GM12878 (cell line): Measurements from ENCODE around the gene CABLES1. TPM values are rescaled to one million over a fixed set of nuclear protein-coding genes. Genes with fewer than 3 reads are reported as not detected.

Source experiments
- ATAC-seq: fragments of 200-7000 bp; cut with Tn5 transposase; 3 replicates; pipeline ENCODE4 v1.9.1; 2020; ENCODE audit warnings: mild to moderate bottlenecking, moderate library complexity
- BruUV-seq: library from RNA; stranded (reverse); fragments of 400-500 nt; replicated peaks from 2 replicates; lab custom pipeline; 2021; lab: Mats Ljungman, UMichigan
- CTCF ChIA-PET: fragments of 300-600 bp; sonication (Branson Sonifier 250); formaldehyde crosslinking; extraction: SDS; loops from one replicate; lab custom pipeline; 2021; ENCODE audit warnings: inconsistent platforms; lab: Yijun Ruan, JAX
- POLR2A ChIA-PET: fragments of 350-600 bp; formaldehyde crosslinking; extraction: SDS; loops from one replicate; lab custom pipeline; 2021; ENCODE audit warnings: inconsistent platforms; lab: Charles Lee
- RAD21 ChIA-PET: fragments of 300-600 bp; sonication (Branson Sonifier 250); formaldehyde crosslinking; loops from one replicate; lab custom pipeline; 2023; ENCODE audit warnings: antibody characterized with exemption; ENCODE audit not compliant: unreplicated experiment; lab: Charles Lee
- SMC1A ChIA-PET: fragments of 300-600 bp; sonication (Branson Sonifier 250); formaldehyde crosslinking; loops from one replicate; lab custom pipeline; 2023; ENCODE audit not compliant: unreplicated experiment, uncharacterized antibody; lab: Charles Lee
- DNase-seq: peaks from one replicate; pipeline ENCODE4 v3.0.0-alpha.2; 2011; ENCODE audit warnings: low read depth, low spot score
- FAIRE-seq: peaks from 3 replicates; lab custom pipeline; 2011; peaks lifted over from hg19 to GRCh38; lab: Jason Lieb, UNC
- H2AFZ ChIP-seq: 2 replicates; pipeline ENCODE4 v1.6.0; 2011; ENCODE audit warnings: low read depth, low read length, control low read depth; ENCODE audit not compliant: control insufficient read depth
- H3K27ac ChIP-seq: 2 replicates; pipeline ENCODE4 v1.5.1; 2011; ENCODE audit warnings: control low read depth; ENCODE audit not compliant: control insufficient read depth, insufficient read depth
- H3K27me3 ChIP-seq, 2 experiments: replicated peaks in 1 of 2; 2 replicates each; pipeline versions ENCODE4 v1.6.0 to v1.6.1; 2011; ENCODE audit warnings: low read length in 1 of 2; ENCODE audit not compliant: control insufficient read depth in 2 of 2, insufficient read depth in 2 of 2
- H3K36me3 ChIP-seq, 2 experiments: 2 replicates each; pipeline ENCODE4 v1.5.1; 2011; ENCODE audit warnings: low read length in 1 of 2; ENCODE audit not compliant: control insufficient read depth in 2 of 2, insufficient read depth in 2 of 2
- H3K4me1 ChIP-seq: 2 replicates; pipeline ENCODE4 v1.6.1; 2011; ENCODE audit warnings: mild to moderate bottlenecking, low read length, moderate library complexity, mixed read lengths; ENCODE audit not compliant: control insufficient read depth, insufficient read depth
- H3K4me2 ChIP-seq: 2 replicates; pipeline ENCODE4 v1.6.0; 2011; ENCODE audit warnings: control low read depth; ENCODE audit not compliant: control insufficient read depth, insufficient read depth
- H3K4me3 ChIP-seq: fragments of 200-600 bp; sonication (generic); 2 replicates; pipeline ENCODE4 v1.5.1; 2016
- H3K79me2 ChIP-seq: 2 replicates; pipeline ENCODE4 v1.6.0; 2011; ENCODE audit warnings: low read length; ENCODE audit not compliant: control insufficient read depth, insufficient read depth
- H3K9ac ChIP-seq: 2 replicates; pipeline ENCODE4 v1.8.0; 2011; ENCODE audit warnings: low read length, control low read depth, mixed read lengths; ENCODE audit not compliant: control insufficient read depth, insufficient read depth
- H3K9me3 ChIP-seq: replicated peaks from 3 replicates; pipeline ENCODE4 v1.5.1; 2011; ENCODE audit warnings: mild to moderate bottlenecking, low read length; ENCODE audit not compliant: control insufficient read depth, insufficient read depth
- H4K20me1 ChIP-seq: 2 replicates; pipeline ENCODE4 v1.6.0; 2011; ENCODE audit not compliant: control insufficient read depth, insufficient read depth
- EED ChIP-seq: sonication (generic); IDR thresholded peaks from 2 replicates; pipeline ENCODE4 v1.6.1; 2016; ENCODE audit warnings: antibody characterized with exemption, low read depth
- NBN ChIP-seq: fragments of 450-650 bp; IDR thresholded peaks from 2 replicates; pipeline ENCODE4 v1.6.1; 2016
- NFIC ChIP-seq: IDR thresholded peaks from 2 replicates; pipeline ENCODE4 v1.6.1; 2012; ENCODE audit warnings: low read depth, mild to moderate bottlenecking, inconsistent platforms, low read length, moderate library complexity
- POLR2AphosphoS2 ChIP-seq: IDR thresholded peaks from 2 replicates; pipeline ENCODE4 v1.6.1; 2011; ENCODE audit warnings: low read depth, mild to moderate bottlenecking, low read length, improper control_type of control experiment, moderate library complexity
- SMARCA5 ChIP-seq: fragments of 450-650 bp; IDR thresholded peaks from 2 replicates; pipeline ENCODE4 v1.6.1; 2017; ENCODE audit warnings: mild to moderate bottlenecking
- WGBS: methylation state at CpG from one replicate; pipeline ENCODE4 v1.1.6; 2016; ENCODE audit warnings: low lambda C conversion rate; ENCODE audit not compliant: insufficient replicate concordance, insufficient coverage; ENCODE audit errors: missing lambda C conversion rate; 5-methylcytosine and 5-hydroxymethylcytosine counted together
- in situ Hi-C: fragments of 300-500 bp; cut with MboI; formaldehyde crosslinking; loops from 9 replicates; pipeline ENCODE4 v1.14.3; 2018; ENCODE audit warnings: mixed read lengths
- intact Hi-C: fragments of 100-400 bp; cut with micrococcal nuclease; formaldehyde crosslinking; loops from one replicate; pipeline ENCODE4 v1.14.2; 2022; ENCODE audit not compliant: unreplicated experiment
- polyA plus RNA-seq, 11 experiments: library from polyadenylated mRNA; depleted of rRNA in 4 of 11; unstranded in 6 of 11; stranded (reverse) in 5 of 11; fragments of >200 nt; fragmentation: Nextera tagmentation in 4 of 11; fragmentation: Illumina TruSeq in 1 of 11; extraction: Ambion mirVana in 4 of 11; extraction: Trizol in 1 of 11; gene quantifications; 1 replicate in 1 of 11; 2 replicates in 10 of 11; pipeline versions ENCODE4 v1.2.1 to v1.2.3, GENCODE V29; 2011 to 2016; ENCODE audit warnings: inconsistent platforms in 2 of 11, missing spikeins in 2 of 11, low read depth in 1 of 11
- total RNA-seq, 4 experiments: library from RNA; depleted of rRNA in 3 of 4; stranded (reverse); fragments of >200 nt in 3 of 4; fragmentation: Illumina TruSeq in 1 of 4; extraction: Trizol in 1 of 4; gene quantifications; 2 replicates each; pipeline versions ENCODE4 v1.2.1 to v1.2.3, GENCODE V29; 2013 to 2021
- TF ChIP-seq, protein P1 (sequence below), 3 experiments: IDR thresholded peaks in 2 of 3; conservative IDR thresholded peaks in 1 of 3; 2 replicates each; pipeline ENCODE4 v1.5.1; 2011; ENCODE audit warnings: low read depth in 3 of 3, low read length in 3 of 3, mild to moderate bottlenecking in 3 of 3, control low read depth in 2 of 3, moderate library complexity in 2 of 3, inconsistent platforms in 1 of 3, mixed read lengths in 1 of 3; ENCODE audit not compliant: control insufficient read depth in 2 of 3, insufficient read depth in 1 of 3; ENCODE audit errors: extremely low read depth in 1 of 3
- TF ChIP-seq, protein P2 (sequence below): fragments of 450-650 bp; formaldehyde crosslinking; IDR thresholded peaks from 2 replicates; pipeline ENCODE4 v1.5.0; 2022; ENCODE audit warnings: mild to moderate bottlenecking, missing genetic modification characterization
- TF ChIP-seq, protein P3 (sequence below): fragments of 450-650 bp; IDR thresholded peaks from 2 replicates; pipeline ENCODE4 v1.6.1; 2016; ENCODE audit warnings: mild to moderate bottlenecking

Gene CABLES1
- total and polyA plus RNA-seq, 10 of the 15 experiments (the other 5 are each of a cell fraction or from before 2014, with no cell fraction given), result 2.9 to 27.2 (median 8.2) TPM

DNA sequence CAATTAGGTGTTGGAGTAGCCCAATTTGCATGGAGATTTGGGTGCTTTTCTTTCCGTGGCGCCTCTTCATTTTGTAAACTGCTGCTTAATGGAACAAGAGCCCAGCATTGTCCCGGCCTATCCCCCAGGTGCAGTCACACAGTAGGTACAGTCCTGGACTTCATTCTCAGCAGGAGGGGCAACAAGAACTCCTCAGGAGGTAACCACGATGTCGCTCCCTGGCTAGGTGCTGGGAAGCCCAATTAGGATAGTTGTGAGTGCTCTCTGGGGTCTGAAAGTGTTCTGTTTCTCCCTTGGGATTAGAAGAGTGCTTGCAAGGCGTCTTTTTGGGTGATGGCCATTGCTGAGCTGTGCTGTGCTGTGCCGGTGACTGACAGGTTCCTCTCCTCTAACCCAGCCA is 53.8 kb downstream of the CABLES1 start:
- FAIRE-seq (no peak), DNase-seq (no peak), ATAC-seq (no peak)
- Histone ChIP-seq H3K36me3 (peaks cover 14 to 24% of the 10 kb centered on the region in 2 experiments; a peak in 3 of 4 replicates), H2AFZ (no peak overlapping the region), H3K79me2 (peaks cover 6% of the 10 kb centered on the region), H3K4me3 (no peak overlapping the region), H3K9ac (no peak overlapping the region), H3K27ac (no peak overlapping the region), H3K4me1 (peaks cover 7% of the 10 kb centered on the region), H3K27me3 (no peaks in the 10 kb centered on the region), H3K4me2 (no peak overlapping the region), H3K9me3 (no peaks in the 10 kb centered on the region), H4K20me1 (no peaks in the 10 kb centered on the region)
- ChIA-PET SMC1A (no interaction called here), CTCF (interaction anchor here (0.6 kb wide), 1 partner anchor 15 kb away, joined by 4 read pairs; no protein-coding TSS in a partner anchor), POLR2A (no interaction called here), RAD21 (no interaction called here)
- TF ChIP-seq, protein P1, sequence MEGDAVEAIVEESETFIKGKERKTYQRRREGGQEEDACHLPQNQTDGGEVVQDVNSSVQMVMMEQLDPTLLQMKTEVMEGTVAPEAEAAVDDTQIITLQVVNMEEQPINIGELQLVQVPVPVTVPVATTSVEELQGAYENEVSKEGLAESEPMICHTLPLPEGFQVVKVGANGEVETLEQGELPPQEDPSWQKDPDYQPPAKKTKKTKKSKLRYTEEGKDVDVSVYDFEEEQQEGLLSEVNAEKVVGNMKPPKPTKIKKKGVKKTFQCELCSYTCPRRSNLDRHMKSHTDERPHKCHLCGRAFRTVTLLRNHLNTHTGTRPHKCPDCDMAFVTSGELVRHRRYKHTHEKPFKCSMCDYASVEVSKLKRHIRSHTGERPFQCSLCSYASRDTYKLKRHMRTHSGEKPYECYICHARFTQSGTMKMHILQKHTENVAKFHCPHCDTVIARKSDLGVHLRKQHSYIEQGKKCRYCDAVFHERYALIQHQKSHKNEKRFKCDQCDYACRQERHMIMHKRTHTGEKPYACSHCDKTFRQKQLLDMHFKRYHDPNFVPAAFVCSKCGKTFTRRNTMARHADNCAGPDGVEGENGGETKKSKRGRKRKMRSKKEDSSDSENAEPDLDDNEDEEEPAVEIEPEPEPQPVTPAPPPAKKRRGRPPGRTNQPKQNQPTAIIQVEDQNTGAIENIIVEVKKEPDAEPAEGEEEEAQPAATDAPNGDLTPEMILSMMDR (IDR thresholded peaks at IDR 0.05 in 2 of 3, conservative IDR thresholded peaks at IDR 0.05 in 1 of 3; ENCODE audit: control insufficient read depth in 2 of 3, extremely low read depth in 1 of 3, insufficient read depth in 1 of 3, low read depth in 3 of 3, low read length in 3 of 3), result no peak
- intact Hi-C loops (no loop called here), in situ Hi-C loops (no loop called here)
- no TSS peak for BruUV-seq
- 95% methylated on average over 7 of the region's 7 CpGs for WGBS

DNA sequence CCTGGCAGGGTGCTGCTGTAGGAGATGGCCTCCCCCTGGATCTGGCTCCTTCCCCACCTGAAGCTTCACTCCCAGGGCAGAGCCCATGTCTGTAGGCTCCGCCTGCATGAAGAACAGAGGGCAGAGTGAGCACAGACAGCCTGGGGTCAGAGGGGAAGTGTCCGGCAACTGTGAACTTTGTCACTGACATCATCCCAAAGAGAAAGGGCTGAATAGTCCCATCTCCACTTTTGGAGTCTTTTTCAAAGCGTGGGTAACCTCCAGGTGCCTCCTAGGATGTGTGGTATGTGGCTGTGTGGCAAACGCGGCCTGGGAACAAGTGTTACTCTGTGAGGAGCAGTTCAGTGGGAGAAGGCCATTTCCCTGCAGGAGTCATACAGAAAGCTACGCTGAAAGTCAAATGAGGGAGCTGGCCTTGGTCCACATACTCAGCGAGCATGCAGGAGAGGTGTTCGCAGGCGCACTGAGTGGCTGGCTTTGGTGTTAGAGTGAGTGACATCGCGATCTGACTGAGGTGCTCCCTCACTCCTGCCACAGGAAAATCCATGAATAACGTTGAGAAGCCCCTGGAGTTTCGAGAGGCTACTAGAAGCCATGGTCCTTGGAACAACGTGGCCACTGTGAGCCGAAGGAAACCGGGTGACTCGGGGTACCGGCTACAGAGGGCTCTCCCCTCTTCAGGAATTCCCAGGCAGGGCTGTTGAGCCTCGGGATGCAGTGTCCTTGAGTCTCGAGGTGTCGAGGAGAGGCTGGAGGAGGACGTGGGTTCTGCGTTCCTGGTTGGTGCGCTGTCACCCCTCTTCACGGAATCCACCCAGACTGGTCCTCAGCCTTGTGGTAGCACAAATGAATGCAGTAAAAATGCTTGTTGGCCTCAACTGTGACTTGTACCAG is 54.7 kb downstream of the CABLES1 start:
- Histone ChIP-seq H3K27me3 (no peaks in the 10 kb centered on the region), H3K9me3 (no peaks in the 10 kb centered on the region), H3K79me2 (peaks cover 6% of the 10 kb centered on the region), H3K36me3 (peaks cover 18 to 26% of the 10 kb centered on the region in 2 experiments; a peak in 3 of 4 replicates), H4K20me1 (no peaks in the 10 kb centered on the region), H3K4me3 (no peak overlapping the region), H3K27ac (no peak overlapping the region), H3K9ac (no peak overlapping the region), H3K4me1 (peaks cover 11% of the 10 kb centered on the region), H3K4me2 (no peak overlapping the region), H2AFZ (no peak overlapping the region)
- ChIA-PET CTCF (interaction anchor here (0.6 kb wide), 1 partner anchor 14 kb away, joined by 4 read pairs; no protein-coding TSS in a partner anchor), SMC1A (no interaction called here), RAD21 (no interaction called here), POLR2A (no interaction called here)
- ATAC-seq (no peak), DNase-seq (no peak), FAIRE-seq (no peak)
- in situ Hi-C loops, result no loop called here
- no TSS peak for BruUV-seq
- intact Hi-C loops, result no loop called here
- WGBS, result 89% methylated on average over 25 of the region's 25 CpGs
- no peak for TF ChIP-seq NBN
- TF ChIP-seq, protein P2, sequence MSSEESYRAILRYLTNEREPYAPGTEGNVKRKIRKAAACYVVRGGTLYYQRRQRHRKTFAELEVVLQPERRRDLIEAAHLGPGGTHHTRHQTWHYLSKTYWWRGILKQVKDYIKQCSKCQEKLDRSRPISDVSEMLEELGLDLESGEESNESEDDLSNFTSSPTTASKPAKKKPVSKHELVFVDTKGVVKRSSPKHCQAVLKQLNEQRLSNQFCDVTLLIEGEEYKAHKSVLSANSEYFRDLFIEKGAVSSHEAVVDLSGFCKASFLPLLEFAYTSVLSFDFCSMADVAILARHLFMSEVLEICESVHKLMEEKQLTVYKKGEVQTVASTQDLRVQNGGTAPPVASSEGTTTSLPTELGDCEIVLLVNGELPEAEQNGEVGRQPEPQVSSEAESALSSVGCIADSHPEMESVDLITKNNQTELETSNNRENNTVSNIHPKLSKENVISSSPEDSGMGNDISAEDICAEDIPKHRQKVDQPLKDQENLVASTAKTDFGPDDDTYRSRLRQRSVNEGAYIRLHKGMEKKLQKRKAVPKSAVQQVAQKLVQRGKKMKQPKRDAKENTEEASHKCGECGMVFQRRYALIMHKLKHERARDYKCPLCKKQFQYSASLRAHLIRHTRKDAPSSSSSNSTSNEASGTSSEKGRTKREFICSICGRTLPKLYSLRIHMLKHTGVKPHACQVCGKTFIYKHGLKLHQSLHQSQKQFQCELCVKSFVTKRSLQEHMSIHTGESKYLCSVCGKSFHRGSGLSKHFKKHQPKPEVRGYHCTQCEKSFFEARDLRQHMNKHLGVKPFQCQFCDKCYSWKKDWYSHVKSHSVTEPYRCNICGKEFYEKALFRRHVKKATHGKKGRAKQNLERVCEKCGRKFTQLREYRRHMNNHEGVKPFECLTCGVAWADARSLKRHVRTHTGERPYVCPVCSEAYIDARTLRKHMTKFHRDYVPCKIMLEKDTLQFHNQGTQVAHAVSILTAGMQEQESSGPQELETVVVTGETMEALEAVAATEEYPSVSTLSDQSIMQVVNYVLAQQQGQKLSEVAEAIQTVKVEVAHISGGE, result no peak
- TF ChIP-seq, protein P3, sequence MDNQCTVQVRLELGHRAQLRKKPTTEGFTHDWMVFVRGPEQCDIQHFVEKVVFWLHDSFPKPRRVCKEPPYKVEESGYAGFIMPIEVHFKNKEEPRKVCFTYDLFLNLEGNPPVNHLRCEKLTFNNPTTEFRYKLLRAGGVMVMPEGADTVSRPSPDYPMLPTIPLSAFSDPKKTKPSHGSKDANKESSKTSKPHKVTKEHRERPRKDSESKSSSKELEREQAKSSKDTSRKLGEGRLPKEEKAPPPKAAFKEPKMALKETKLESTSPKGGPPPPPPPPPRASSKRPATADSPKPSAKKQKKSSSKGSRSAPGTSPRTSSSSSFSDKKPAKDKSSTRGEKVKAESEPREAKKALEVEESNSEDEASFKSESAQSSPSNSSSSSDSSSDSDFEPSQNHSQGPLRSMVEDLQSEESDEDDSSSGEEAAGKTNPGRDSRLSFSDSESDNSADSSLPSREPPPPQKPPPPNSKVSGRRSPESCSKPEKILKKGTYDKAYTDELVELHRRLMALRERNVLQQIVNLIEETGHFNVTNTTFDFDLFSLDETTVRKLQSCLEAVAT, result no peak
- no peak for TF ChIP-seq SMARCA5
- TF ChIP-seq NFIC, result no peak
- TF ChIP-seq EED, result no peak
- no peak for TF ChIP-seq POLR2AphosphoS2
